Thoracic aorta (tissue), 2 donors: ENCODE measurements around the gene RBM41. TPM values are rescaled to one million over a fixed set of nuclear protein-coding genes. Genes with fewer than 3 reads are reported as not detected.
"Not testable (repeated sequence)": the region's sequence is repeated elsewhere in the genome, so short reads cannot be mapped to it uniquely, and the experiment has no call there.

Source experiments
- ATAC-seq: fragments of 150-250 bp; one replicate; pipeline ENCODE4 v1.8.0; 2017; ENCODE audit warnings: low read depth; ENCODE audit not compliant: insufficient number of reproducible peaks, low FRiP score
- DNase-seq: peaks from one replicate; pipeline ENCODE4 v3.0.0-alpha.2; 2020; ENCODE audit warnings: low spot score
- H3K27ac ChIP-seq, 2 donors: fragments of 200-600 bp; sonication (generic); 1 replicate in 1 of 2; 2 replicates in 1 of 2; pipeline ENCODE4 v1.5.1; 2016; ENCODE audit warnings: mild to moderate bottlenecking in 2 of 2, moderate library complexity in 2 of 2
- H3K27me3 ChIP-seq: fragments of 200-600 bp; sonication (generic); replicated peaks from 2 replicates; pipeline ENCODE4 v1.6.0; 2016; ENCODE audit warnings: mild to moderate bottlenecking; ENCODE audit not compliant: insufficient read depth
- H3K36me3 ChIP-seq: fragments of 200-600 bp; sonication (generic); one replicate; pipeline ENCODE4 v1.5.1; 2016
- H3K4me1 ChIP-seq, 2 donors: fragments of 200-600 bp; sonication (generic); 1 replicate in 1 of 2; 2 replicates in 1 of 2; pipeline versions ENCODE4 v1.5.1 to v1.6.0; 2016; ENCODE audit warnings: low read depth in 2 of 2, mild to moderate bottlenecking in 1 of 2; ENCODE audit not compliant: control insufficient read depth in 1 of 2
- H3K4me3 ChIP-seq: fragments of 200-600 bp; sonication (generic); 2 replicates; pipeline ENCODE4 v1.5.1; 2016; ENCODE audit warnings: mild to moderate bottlenecking
- H3K9me3 ChIP-seq: fragments of 200-600 bp; sonication (generic); 2 replicates; pipeline ENCODE4 v1.5.1; 2016
- CTCF ChIP-seq: fragments of 200-600 bp; sonication (generic); IDR thresholded peaks from one replicate; pipeline ENCODE4 v1.5.1; 2019; ENCODE audit warnings: antibody characterized with exemption
- total RNA-seq, 2 donors: library from RNA; depleted of rRNA; stranded (reverse); fragments of >200 nt; gene quantifications; one replicate each; pipeline versions ENCODE4 v1.1.0 to v1.2.3, GENCODE V29; 2016

Gene RBM41
- total RNA-seq, 2 donors from 2014 or later, result 17.2 to 19.4 TPM

- ATAC-seq (no peak), DNase-seq (no peak)
- Histone ChIP-seq H3K4me3 (no peak overlapping the region), H3K27ac (no peak overlapping the region), H3K27me3 (no peaks in the 10 kb centered on the region), H3K36me3 (no peaks in the 10 kb centered on the region), H3K4me1 (no peaks in the 10 kb centered on the region), H3K9me3 (no peaks in the 10 kb centered on the region)
- no peak for TF ChIP-seq CTCF
Measured at GRCh38 chrX:107076158-107076557, 42.5 kb downstream of the RBM41 start.

- not testable (repeated sequence) for H3K27me3 ChIP-seq, DNase-seq, H3K4me3 ChIP-seq, H3K27ac ChIP-seq, H3K36me3 ChIP-seq, H3K4me1 ChIP-seq, ATAC-seq, H3K9me3 ChIP-seq
Measured at GRCh38 chrX:107057731-107058130, 60.9 kb downstream of the RBM41 start.

GRCh38 chrX:107054978-107055377 lies 63.6 kb downstream of the RBM41 start:
- ATAC-seq, result no peak
- no peaks in the 10 kb centered on the region for H3K4me1 ChIP-seq
- no peak overlapping the region for H3K4me3 ChIP-seq
- TF ChIP-seq CTCF, result no peak
- no peak overlapping the region for H3K27ac ChIP-seq
- no peaks in the 10 kb centered on the region for H3K36me3 ChIP-seq
- H3K27me3 ChIP-seq, result no peaks in the 10 kb centered on the region
- H3K9me3 ChIP-seq, result no peaks in the 10 kb centered on the region
- DNase-seq, result no peak

- Histone ChIP-seq H3K27ac (no peak overlapping the region), H3K4me3 (no peak overlapping the region), H3K9me3 (no peaks in the 10 kb centered on the region), H3K4me1 (no peaks in the 10 kb centered on the region), H3K27me3 (no peaks in the 10 kb centered on the region), H3K36me3 (no peaks in the 10 kb centered on the region)
- no peak for TF ChIP-seq CTCF
- ATAC-seq, result no peak
- DNase-seq, result no peak
Measured at GRCh38 chrX:107050195-107050709, 68.4 kb downstream of the RBM41 start.

- DNase-seq (no peak), ATAC-seq (no peak)
- H3K4me1 ChIP-seq, result no peaks in the 10 kb centered on the region
- no peaks in the 10 kb centered on the region for H3K36me3 ChIP-seq
- no peaks in the 10 kb centered on the region for H3K27me3 ChIP-seq
- no peak for TF ChIP-seq CTCF
- no peak overlapping the region for H3K27ac ChIP-seq
- H3K9me3 ChIP-seq, result no peaks in the 10 kb centered on the region
- H3K4me3 ChIP-seq, result no peak overlapping the region
Measured at GRCh38 chrX:107047622-107048021, 71.0 kb downstream of the RBM41 start.

GRCh38 chrX:107029752-107030151 lies 88.9 kb downstream of the RBM41 start:
- no peak overlapping the region for H3K4me3 ChIP-seq
- no peaks in the 10 kb centered on the region for H3K36me3 ChIP-seq
- H3K27me3 ChIP-seq, result no peaks in the 10 kb centered on the region
- no peak overlapping the region for H3K27ac ChIP-seq
- no peaks in the 10 kb centered on the region for H3K9me3 ChIP-seq
- no peaks in the 10 kb centered on the region for H3K4me1 ChIP-seq
- TF ChIP-seq CTCF, result no peak
- DNase-seq (no peak), ATAC-seq (no peak)
